OCI-LY7 (cell line): Measurements from ENCODE around the gene ABCG5.

Experiments used
- CTCF ChIP-seq: fragments of 200-600 bp; sonication (generic); conservative IDR thresholded peaks from 2 replicates; pipeline ENCODE4 v1.5.1; 2014; ENCODE audit warnings: mild to moderate bottlenecking, antibody characterized with exemption, low read length, moderate library complexity, mixed read lengths
- EZH2phosphoT487 ChIP-seq: fragments of 200-600 bp; sonication (generic); IDR thresholded peaks from 2 replicates; pipeline ENCODE4 v1.6.1; 2018; ENCODE audit warnings: low read depth, borderline replicate concordance, mild to moderate bottlenecking, mixed run types, antibody characterized with exemption, low read length, moderate library complexity, mixed read lengths

- TF ChIP-seq CTCF (peak; percentile 45), EZH2phosphoT487 (no peak)
Measured at GRCh38 chr2:43802135-43802534, 36.5 kb downstream of the ABCG5 start.
